ENCODE measurements around the gene CUTC. TPM values are rescaled to one million over a fixed set of nuclear protein-coding genes. Genes with fewer than 3 reads are reported as not detected.
A peak's percentile ranks its signal among the peaks of the same experiment; 100 is the strongest.

Gene CUTC
- total RNA-seq, 1 donor from 2014 or later, result 10.3 TPM

GRCh38 chr10:99781734-99782429 is 49.8 kb downstream of the CUTC start:
- Mint-ChIP-seq H3K27ac (ENCODE audit: unreplicated experiment) (no peak overlapping the region), H3K4me3 (ENCODE audit: unreplicated experiment) (no peak overlapping the region), H3K4me1 (ENCODE audit: low read depth, unreplicated experiment) (peaks cover 31% of the 10 kb centered on the region), H3K9me3 (ENCODE audit: unreplicated experiment) (no peaks in the 10 kb centered on the region), H3K27me3 (ENCODE audit: low read depth, unreplicated experiment) (no peaks in the 10 kb centered on the region), H3K36me3 (ENCODE audit: low read depth, unreplicated experiment) (no peaks in the 10 kb centered on the region)
- TF ChIP-seq EZH2 (IDR thresholded peaks at IDR 0.05; ENCODE audit: insufficient read depth, low read length), result no peak
- no peak for TF ChIP-seq CTCF (IDR thresholded peaks at IDR 0.05; ENCODE audit: insufficient read depth, low read depth, low read length)
- H3K27me3 ChIP-seq (ENCODE audit: insufficient read depth, low read length), result no peaks in the 10 kb centered on the region
- H3K36me3 ChIP-seq (ENCODE audit: insufficient read depth, low read length), result no peaks in the 10 kb centered on the region
- DNase-seq (ENCODE audit: low read depth) (no peak), FAIRE-seq (no peak)
- no peaks in the 10 kb centered on the region for H3K9me3 ChIP-seq (ENCODE audit: insufficient read depth, low read depth, low read length)
- no peaks in the 10 kb centered on the region for H4K20me1 ChIP-seq (ENCODE audit: insufficient read depth, low read length)
- H3K27ac ChIP-seq (ENCODE audit: low read depth, low read length), result no peak overlapping the region
- H3K4me3 ChIP-seq (ENCODE audit: insufficient read depth, low read depth, low read length), result no peak overlapping the region
- H3K4me2 ChIP-seq (ENCODE audit: low read length), result no peak overlapping the region
- no peak overlapping the region for H2AFZ ChIP-seq (ENCODE audit: low read depth, low read length)
- H3K79me2 ChIP-seq (ENCODE audit: insufficient read depth, low read length), result no peaks in the 10 kb centered on the region
- no peak overlapping the region for H3K9ac ChIP-seq (ENCODE audit: low read length)
- H3K4me1 ChIP-seq (ENCODE audit: insufficient read depth, low read length), result peaks cover 35% of the 10 kb centered on the region

DNA sequence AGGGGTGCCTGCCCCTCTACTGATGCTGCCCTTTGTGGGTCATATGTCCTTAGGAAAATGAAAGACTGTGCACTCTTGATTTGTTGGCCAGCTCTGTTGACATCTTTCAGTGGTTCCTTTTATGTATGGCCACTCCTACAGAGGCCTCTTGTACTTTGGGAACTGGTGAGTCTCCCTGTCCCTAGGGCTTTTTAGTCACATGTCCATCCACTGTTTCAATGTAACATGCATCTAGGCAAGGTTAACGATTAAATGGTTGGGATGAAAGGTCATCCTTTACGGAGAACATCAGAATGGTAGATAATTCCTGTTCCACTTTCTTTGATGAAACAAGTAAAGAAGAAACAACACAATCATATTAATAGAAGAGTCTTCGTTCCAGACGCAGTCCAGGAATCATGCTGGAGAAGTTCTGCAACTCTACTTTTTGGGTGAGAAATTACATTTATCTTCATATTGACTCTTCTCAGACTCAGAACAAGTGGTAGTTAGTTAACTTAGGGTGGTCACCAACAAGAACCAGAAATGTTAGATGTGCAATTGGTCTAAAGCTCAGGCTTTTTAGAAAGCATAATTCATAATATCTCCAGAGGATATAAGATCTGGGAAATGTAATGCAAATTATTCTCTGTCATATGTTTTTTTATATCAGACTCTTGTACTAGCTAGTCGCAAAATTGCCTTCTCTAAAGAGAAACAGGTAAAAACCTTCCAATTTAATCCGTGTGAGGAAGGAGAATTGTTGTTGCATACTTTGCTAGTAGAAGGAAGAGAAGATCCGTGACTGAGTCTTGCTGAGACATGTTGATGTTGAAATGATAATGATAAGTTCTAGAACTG is 50.6 kb downstream of the CUTC start, which contains the start of gene ABCC2:
TSS of gene ABCC2 (plus strand) at position 194 of the 840 bp plus-strand sequence. CDS start at position 399, 205 bp downstream.
- Mint-ChIP-seq H3K4me1 (ENCODE audit: low read depth, unreplicated experiment) (peaks cover 30% of the 10 kb centered on the region), H3K27ac (ENCODE audit: unreplicated experiment) (no peak within 1 kb of the TSS)
- peak within 1 kb of the TSS; percentile 44 for H3K27ac ChIP-seq (ENCODE audit: low read depth, low read length)

More for the DNA sequence above, 50.6 kb downstream of the CUTC start, which contains the start of gene ABCC2:
- Histone ChIP-seq H4K20me1 (ENCODE audit: insufficient read depth, low read length) (no peaks in the 10 kb centered on the region), H3K79me2 (ENCODE audit: insufficient read depth, low read length) (no peaks in the 10 kb centered on the region), H3K4me1 (ENCODE audit: insufficient read depth, low read length) (peaks cover 35% of the 10 kb centered on the region), H3K36me3 (ENCODE audit: insufficient read depth, low read length) (no peaks in the 10 kb centered on the region), H3K4me2 (ENCODE audit: low read length) (no peak within 1 kb of the TSS), H3K9me3 (ENCODE audit: insufficient read depth, low read depth, low read length) (no peaks in the 10 kb centered on the region), H3K9ac (ENCODE audit: low read length) (no peak within 1 kb of the TSS), H3K4me3 (ENCODE audit: insufficient read depth, low read depth, low read length) (no peak within 1 kb of the TSS), H3K27me3 (ENCODE audit: insufficient read depth, low read length) (no peaks in the 10 kb centered on the region), H2AFZ (ENCODE audit: low read depth, low read length) (no peak within 1 kb of the TSS)
- Mint-ChIP-seq H3K9me3 (ENCODE audit: unreplicated experiment) (peaks cover 2% of the 10 kb centered on the region), H3K4me3 (ENCODE audit: unreplicated experiment) (no peak within 1 kb of the TSS), H3K27me3 (ENCODE audit: low read depth, unreplicated experiment) (no peaks in the 10 kb centered on the region), H3K36me3 (ENCODE audit: low read depth, unreplicated experiment) (no peaks in the 10 kb centered on the region)
- FAIRE-seq (no peak), DNase-seq (ENCODE audit: low read depth) (no peak)
- TF ChIP-seq CTCF (IDR thresholded peaks at IDR 0.05; ENCODE audit: insufficient read depth, low read depth, low read length), result no peak
- no peak for TF ChIP-seq EZH2 (IDR thresholded peaks at IDR 0.05; ENCODE audit: insufficient read depth, low read length)

Measured in astrocyte (in vitro differentiated cells and primary cell).